ENCODE data around the gene KLK2.

KLK2 gene

GRCh38 chr19:50850738-50851137 is 22.5 kb upstream of the KLK2 start:
- no peak for DNase-seq (ENCODE audit: low read depth in 2 of 2)

DNA sequence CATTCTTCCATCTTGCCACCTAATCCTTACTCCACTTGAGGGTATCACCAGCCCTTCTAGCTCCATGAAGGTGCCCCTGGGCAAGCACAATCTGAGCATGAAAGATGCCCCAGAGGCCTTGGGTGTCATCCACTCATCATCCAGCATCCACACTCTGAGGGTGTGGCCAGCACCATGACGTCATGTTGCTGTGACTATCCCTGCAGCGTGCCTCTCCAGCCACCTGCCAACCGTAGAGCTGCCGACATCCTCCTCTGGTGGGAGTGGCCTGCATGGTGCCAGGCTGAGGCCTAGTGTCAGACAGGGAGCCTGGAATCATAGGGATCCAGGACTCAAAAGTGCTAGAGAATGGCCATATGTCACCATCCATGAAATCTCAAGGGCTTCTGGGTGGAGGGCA is 21.6 kb upstream of the KLK2 start:
- no peak for DNase-seq (ENCODE audit: low read depth in 2 of 2)

GRCh38 chr19:50854636-50855410 is 18.4 kb upstream of the KLK2 start, which contains the start of gene KLK3:
KLK3 (plus strand) TSS chr19:50854915; CDS start chr19:50854956, 41 bp downstream.
- DNase-seq (ENCODE audit: low read depth in 2 of 2) = no peak

DNA sequence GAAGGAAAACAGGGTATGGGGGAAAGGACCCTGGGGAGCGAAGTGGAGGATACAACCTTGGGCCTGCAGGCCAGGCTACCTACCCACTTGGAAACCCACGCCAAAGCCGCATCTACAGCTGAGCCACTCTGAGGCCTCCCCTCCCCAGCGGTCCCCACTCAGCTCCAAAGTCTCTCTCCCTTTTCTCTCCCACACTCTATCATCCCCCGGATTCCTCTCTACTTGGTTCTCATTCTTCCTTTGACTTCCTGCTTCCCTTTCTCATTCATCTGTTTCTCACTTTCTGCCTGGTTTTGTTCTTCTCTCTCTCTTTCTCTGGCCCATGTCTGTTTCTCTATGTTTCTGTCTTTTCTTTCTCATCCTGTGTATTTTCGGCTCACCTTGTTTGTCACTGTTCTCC is 15.9 kb upstream of the KLK2 start:
- DNase-seq (ENCODE audit: low read depth in 2 of 2) = no peak

GRCh38 chr19:50858886-50859285 is 14.4 kb upstream of the KLK2 start:
- DNase-seq (ENCODE audit: low read depth in 2 of 2) = no peak

GRCh38 chr19:50859849-50860248 is 13.4 kb upstream of the KLK2 start:
- DNase-seq (ENCODE audit: low read depth in 2 of 2) = no peak

DNA sequence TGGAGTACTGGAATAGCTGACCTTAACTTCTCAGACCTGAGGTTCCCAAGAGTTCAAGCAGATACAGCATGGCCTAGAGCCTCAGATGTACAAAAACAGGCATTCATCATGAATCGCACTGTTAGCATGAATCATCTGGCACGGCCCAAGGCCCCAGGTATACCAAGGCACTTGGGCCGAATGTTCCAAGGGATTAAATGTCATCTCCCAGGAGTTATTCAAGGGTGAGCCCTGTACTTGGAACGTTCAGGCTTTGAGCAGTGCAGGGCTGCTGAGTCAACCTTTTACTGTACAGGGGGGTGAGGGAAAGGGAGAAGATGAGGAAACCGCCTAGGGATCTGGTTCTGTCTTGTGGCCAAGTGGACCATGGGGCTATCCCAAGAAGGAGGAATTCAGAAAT is 12.2 kb upstream of the KLK2 start:
- DNase-seq (ENCODE audit: low read depth in 2 of 2) = no peak

DNA sequence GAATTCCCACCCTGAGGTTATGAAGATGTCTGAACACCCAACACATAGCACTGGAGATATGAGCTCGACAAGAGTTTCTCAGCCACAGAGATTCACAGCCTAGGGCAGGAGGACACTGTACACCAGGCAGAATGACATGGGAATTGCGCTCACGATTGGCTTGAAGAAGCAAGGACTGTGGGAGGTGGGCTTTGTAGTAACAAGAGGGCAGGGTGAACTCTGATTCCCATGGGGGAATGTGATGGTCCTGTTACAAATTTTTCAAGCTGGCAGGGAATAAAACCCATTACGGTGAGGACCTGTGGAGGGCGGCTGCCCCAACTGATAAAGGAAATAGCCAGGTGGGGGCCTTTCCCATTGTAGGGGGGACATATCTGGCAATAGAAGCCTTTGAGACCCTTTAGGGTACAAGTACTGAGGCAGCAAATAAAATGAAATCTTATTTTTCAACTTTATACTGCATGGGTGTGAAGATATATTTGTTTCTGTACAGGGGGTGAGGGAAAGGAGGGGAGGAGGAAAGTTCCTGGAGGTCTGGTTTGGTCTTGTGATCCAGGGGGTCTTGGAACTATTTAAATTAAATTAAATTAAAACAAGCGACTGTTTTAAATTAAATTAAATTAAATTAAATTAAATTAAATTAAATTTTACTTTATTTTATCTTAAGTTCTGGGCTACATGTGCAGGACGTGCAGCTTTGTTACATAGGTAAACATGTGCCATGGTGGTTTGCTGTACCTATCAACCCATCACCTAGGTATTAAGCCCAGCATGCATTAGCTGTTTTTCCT is 11.5 kb upstream of the KLK2 start:
- DNase-seq (ENCODE audit: low read depth in 2 of 2) = no peak

DNA sequence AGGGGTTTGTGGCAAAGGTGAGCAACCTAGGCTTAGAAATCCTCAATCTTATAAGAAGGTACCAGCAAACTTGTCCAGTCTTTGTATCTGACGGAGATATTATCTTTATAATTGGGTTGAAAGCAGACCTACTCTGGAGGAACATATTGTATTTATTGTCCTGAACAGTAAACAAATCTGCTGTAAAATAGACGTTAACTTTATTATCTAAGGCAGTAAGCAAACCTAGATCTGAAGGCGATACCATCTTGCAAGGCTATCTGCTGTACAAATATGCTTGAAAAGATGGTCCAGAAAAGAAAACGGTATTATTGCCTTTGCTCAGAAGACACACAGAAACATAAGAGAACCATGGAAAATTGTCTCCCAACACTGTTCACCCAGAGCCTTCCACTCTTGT is 3.8 kb upstream of the KLK2 start:
- no peak for DNase-seq (ENCODE audit: low read depth in 2 of 2)

DNA sequence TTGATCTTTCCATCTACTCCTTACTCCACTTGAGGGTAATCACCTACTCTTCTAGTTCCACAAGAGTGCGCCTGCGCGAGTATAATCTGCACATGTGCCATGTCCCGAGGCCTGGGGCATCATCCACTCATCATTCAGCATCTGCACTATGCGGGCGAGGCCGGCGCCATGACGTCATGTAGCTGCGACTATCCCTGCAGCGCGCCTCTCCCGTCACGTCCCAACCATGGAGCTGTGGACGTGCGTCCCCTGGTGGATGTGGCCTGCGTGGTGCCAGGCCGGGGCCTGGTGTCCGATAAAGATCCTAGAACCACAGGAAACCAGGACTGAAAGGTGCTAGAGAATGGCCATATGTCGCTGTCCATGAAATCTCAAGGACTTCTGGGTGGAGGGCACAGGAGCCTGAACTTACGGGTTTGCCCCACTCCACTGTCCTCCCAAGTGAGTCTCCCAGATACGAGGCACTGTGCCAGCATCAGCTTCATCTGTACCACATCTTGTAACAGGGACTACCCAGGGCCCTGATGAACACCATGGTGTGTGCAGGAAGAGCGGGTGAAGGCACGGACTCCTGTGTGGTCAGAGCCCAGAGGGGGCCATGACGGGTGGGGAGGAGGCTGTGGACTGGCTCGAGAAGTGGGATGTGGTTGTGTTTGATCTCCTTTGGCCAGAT is 2.7 kb upstream of the KLK2 start:
- DNase-seq (ENCODE audit: low read depth in 2 of 2) = no peak

- DNase-seq (ENCODE audit: low read depth in 2 of 2) = no peak
Observed at GRCh38 chr19:50874211-50874610, 972 bp downstream of the KLK2 start.

- DNase-seq (ENCODE audit: low read depth in 2 of 2) = no peak
Observed at GRCh38 chr19:50875795-50876422, 2.7 kb downstream of the KLK2 start.

- DNase-seq (ENCODE audit: low read depth in 2 of 2) = no peak
Observed at GRCh38 chr19:50876456-50876855, 3.2 kb downstream of the KLK2 start.

DNA sequence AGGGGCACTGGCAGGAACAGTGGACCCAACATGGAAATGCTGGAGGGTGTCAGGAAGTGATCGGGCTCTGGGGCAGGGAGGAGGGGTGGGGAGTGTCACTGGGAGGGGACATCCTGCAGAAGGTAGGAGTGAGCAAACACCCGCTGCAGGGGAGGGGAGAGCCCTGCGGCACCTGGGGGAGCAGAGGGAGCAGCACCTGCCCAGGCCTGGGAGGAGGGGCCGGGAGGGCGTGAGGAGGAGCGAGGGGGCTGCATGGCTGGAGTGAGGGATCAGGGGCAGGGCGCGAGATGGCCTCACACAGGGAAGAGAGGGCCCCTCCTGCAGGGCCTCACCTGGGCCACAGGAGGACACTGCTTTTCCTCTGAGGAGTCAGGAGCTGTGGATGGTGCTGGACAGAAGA is 4.1 kb downstream of the KLK2 start:
- DNase-seq (ENCODE audit: low read depth in 2 of 2) = no peak

DNA sequence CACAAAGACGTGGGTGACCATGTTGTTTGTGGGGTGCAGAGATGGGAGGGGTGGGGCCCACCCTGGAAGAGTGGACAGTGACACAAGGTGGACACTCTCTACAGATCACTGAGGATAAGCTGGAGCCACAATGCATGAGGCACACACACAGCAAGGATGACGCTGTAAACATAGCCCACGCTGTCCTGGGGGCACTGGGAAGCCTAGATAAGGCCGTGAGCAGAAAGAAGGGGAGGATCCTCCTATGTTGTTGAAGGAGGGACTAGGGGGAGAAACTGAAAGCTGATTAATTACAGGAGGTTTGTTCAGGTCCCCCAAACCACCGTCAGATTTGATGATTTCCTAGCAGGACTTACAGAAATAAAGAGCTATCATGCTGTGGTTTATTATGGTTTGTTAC is 5.6 kb downstream of the KLK2 start:
- DNase-seq (ENCODE audit: low read depth in 2 of 2) = no peak

GRCh38 chr19:50880241-50880640 is 7.0 kb downstream of the KLK2 start:
- DNase-seq (ENCODE audit: low read depth in 2 of 2) = no peak

DNA sequence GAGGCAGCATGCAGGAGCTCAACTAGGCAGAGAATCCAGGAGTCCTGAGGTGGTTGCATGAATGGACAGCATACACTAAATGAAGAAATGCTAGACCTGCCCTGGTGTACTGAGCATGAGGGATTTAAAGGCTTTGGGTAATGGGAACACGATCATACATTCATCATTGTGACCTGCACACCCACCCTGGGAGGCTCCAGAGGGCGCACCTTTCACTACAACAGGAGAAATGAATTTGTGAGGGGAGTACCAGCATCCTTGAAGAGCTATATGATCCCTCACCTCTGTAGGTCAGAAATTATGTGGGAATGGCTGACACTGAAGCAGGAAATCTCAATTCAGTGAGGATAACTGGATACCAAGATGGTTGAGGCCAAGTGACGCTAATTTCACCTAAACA is 8.9 kb downstream of the KLK2 start:
- no peak for DNase-seq (ENCODE audit: low read depth in 2 of 2)

DNA sequence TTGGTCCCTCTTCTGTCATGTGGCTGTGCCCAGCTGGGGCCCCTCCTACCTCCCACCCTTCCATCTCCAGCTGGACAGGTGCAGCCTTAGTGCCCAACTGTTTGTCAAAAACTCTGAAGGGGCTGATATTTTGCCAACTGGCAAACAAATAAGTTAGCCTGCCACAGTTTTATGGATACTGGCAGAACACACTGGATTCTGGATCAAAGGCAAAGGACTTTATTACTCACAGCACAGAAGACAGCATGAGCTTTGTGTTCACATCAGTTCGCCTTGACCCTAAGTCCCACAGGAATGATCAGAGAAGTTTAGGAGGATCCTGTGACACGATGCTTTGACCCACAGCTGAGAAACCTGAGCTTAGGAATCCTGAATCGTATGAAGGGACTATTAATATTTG is 16.4 kb downstream of the KLK2 start:
- DNase-seq (ENCODE audit: low read depth in 2 of 2) = no peak

GRCh38 chr19:50890422-50891252 is 17.4 kb downstream of the KLK2 start:
- DNase-seq (ENCODE audit: low read depth in 2 of 2) = no peak

DNA sequence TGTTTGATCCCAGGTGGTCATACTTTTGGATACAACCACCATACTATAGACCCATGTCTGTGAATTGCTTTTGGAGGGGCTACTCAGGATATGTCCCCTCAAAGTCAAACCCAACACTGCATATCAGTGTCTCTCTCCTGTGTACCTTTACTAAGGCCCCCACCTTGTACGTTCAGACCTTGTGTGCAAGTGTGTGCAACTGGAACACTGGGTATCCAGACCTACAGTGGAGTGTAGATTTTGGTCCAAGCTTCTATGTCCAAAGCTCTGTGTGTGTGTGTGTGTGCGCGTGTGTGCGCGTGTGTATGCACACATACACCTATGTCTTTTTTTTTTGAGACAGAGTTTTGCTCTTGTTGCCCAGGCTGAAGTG is 18.0 kb downstream of the KLK2 start:
- no peak for DNase-seq (ENCODE audit: low read depth in 2 of 2)

DNA sequence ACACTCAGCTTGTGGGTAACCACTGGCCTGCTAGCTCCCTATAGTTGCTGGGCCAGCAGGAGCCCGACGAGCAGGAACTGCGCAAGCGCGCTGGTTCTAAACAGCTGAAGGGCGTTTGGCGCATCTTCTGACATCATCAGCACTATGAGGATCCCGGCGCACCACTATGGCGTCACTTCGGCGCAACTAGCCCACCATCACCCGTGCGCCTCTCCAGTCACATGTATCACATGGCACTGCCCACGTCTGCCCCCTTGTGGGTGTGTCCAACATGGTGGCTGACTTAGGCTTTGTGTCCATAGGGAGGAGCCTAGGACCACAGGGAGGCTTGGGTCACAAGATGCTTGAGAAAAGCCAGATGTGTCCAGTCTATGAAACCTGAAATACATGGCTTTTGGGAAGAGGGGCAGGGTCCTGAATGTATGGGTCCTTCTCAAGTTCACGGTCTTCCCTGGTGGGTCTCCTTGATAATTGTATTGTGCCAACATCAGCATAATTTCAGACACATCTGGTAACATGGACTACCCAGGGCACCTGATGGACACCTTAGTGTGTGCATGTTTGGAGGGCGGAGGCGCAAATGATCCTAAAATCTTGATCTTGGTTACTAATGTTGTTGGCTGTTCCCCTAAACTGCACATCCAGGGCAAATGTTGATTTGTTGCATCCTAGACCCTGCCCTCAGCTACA is 20.0 kb downstream of the KLK2 start:
- DNase-seq (ENCODE audit: low read depth in 2 of 2) = no peak

All from stimulated activated CD8-positive, alpha-beta memory T cell treated with anti-CD3 and anti-CD28 coated beads, Interleukin-2, amount 100 ng/mL, for 1 hour (primary cell).